ENCODE results near the gene PLCL2.
"Not testable (repeated sequence)": the region's sequence is repeated elsewhere in the genome, so short reads cannot be mapped to it uniquely, and the experiment has no call there.

Gene PLCL2

GRCh38 chr3:17120115-17120514 is 235.4 kb downstream of the PLCL2 start:
- H3K36me3 ChIP-seq (ENCODE audit: control insufficient read depth, insufficient read depth, low read length) = no peaks in the 10 kb centered on the region
- no peak for TF ChIP-seq CTCF (IDR thresholded peaks at IDR 0.05; ENCODE audit: insufficient read depth, low read length, poor library complexity, severe bottlenecking)
- no peak for DNase-seq (ENCODE audit: extremely low read depth, insufficient read length)
- no peak overlapping the region for H3K4me3 ChIP-seq (replicated peaks; ENCODE audit: low read depth, low read length)
- no peaks in the 10 kb centered on the region for H3K27me3 ChIP-seq (replicated peaks; ENCODE audit: control insufficient read depth, insufficient read depth, low read length)

GRCh38 chr3:17121336-17121735 is 236.6 kb downstream of the PLCL2 start:
- Histone ChIP-seq H3K27me3 (replicated peaks; ENCODE audit: control insufficient read depth, insufficient read depth, low read length) (no peaks in the 10 kb centered on the region), H3K4me3 (replicated peaks; ENCODE audit: low read depth, low read length) (no peak overlapping the region), H3K36me3 (ENCODE audit: control insufficient read depth, insufficient read depth, low read length) (no peaks in the 10 kb centered on the region)
- TF ChIP-seq CTCF (IDR thresholded peaks at IDR 0.05; ENCODE audit: insufficient read depth, low read length, poor library complexity, severe bottlenecking) = no peak
- no peak for DNase-seq (ENCODE audit: extremely low read depth, insufficient read length)

- TF ChIP-seq CTCF (IDR thresholded peaks at IDR 0.05; ENCODE audit: insufficient read depth, low read length, poor library complexity, severe bottlenecking) = no peak
- H3K36me3 ChIP-seq (ENCODE audit: control insufficient read depth, insufficient read depth, low read length) = no peaks in the 10 kb centered on the region
- H3K27me3 ChIP-seq (replicated peaks; ENCODE audit: control insufficient read depth, insufficient read depth, low read length) = no peaks in the 10 kb centered on the region
- no peak for DNase-seq (ENCODE audit: extremely low read depth, insufficient read length)
- no peak overlapping the region for H3K4me3 ChIP-seq (replicated peaks; ENCODE audit: low read depth, low read length)
Observed at GRCh38 chr3:17122758-17123157, 238.0 kb downstream of the PLCL2 start.

- DNase-seq (ENCODE audit: extremely low read depth, insufficient read length) = no peak
- H3K36me3 ChIP-seq (ENCODE audit: control insufficient read depth, insufficient read depth, low read length) = no peaks in the 10 kb centered on the region
- TF ChIP-seq CTCF (IDR thresholded peaks at IDR 0.05; ENCODE audit: insufficient read depth, low read length, poor library complexity, severe bottlenecking) = no peak
- H3K27me3 ChIP-seq (replicated peaks; ENCODE audit: control insufficient read depth, insufficient read depth, low read length) = no peaks in the 10 kb centered on the region
- H3K4me3 ChIP-seq (replicated peaks; ENCODE audit: low read depth, low read length) = no peak overlapping the region
Observed at GRCh38 chr3:17125738-17126442, 241.1 kb downstream of the PLCL2 start.

- H3K27me3 ChIP-seq (replicated peaks; ENCODE audit: control insufficient read depth, insufficient read depth, low read length); H3K36me3 ChIP-seq (ENCODE audit: control insufficient read depth, insufficient read depth, low read length); H3K4me3 ChIP-seq (replicated peaks; ENCODE audit: low read depth, low read length); DNase-seq (ENCODE audit: extremely low read depth, insufficient read length): not testable (repeated sequence)
Observed at GRCh38 chr3:17128671-17129070, 243.9 kb downstream of the PLCL2 start.

GRCh38 chr3:17129556-17129955 is 244.8 kb downstream of the PLCL2 start:
- no peaks in the 10 kb centered on the region for H3K36me3 ChIP-seq (ENCODE audit: control insufficient read depth, insufficient read depth, low read length)
- H3K27me3 ChIP-seq (replicated peaks; ENCODE audit: control insufficient read depth, insufficient read depth, low read length) = no peaks in the 10 kb centered on the region
- no peak for TF ChIP-seq CTCF (IDR thresholded peaks at IDR 0.05; ENCODE audit: insufficient read depth, low read length, poor library complexity, severe bottlenecking)
- no peak overlapping the region for H3K4me3 ChIP-seq (replicated peaks; ENCODE audit: low read depth, low read length)
- DNase-seq (ENCODE audit: extremely low read depth, insufficient read length) = no peak

Measured in GM06990 (cell line).